HG03103 (cell line): ENCODE data around the gene FLNB.

Experiments
- ATAC-seq: cut with Tn5 transposase; IDR thresholded peaks from one replicate; pipeline ENCODE4 v1.9.1; 2021; ENCODE audit warnings: low read depth; ENCODE audit not compliant: unreplicated experiment

FLNB gene

GRCh38 chr3:58005669-58006068, 2.6 kb upstream of the FLNB start:
- no peak for ATAC-seq

- ATAC-seq = no peak
Measured at GRCh38 chr3:58006661-58007060, 1.6 kb upstream of the FLNB start.

GRCh38 chr3:58009026-58009748, 965 bp downstream of the FLNB start:
- no peak for ATAC-seq

GRCh38 chr3:58009749-58010535, 1.7 kb downstream of the FLNB start:
- no peak for ATAC-seq

- no peak for ATAC-seq
Measured at GRCh38 chr3:58010562-58010961, 2.3 kb downstream of the FLNB start.

- no peak for ATAC-seq
Measured at GRCh38 chr3:58011580-58011979, 3.4 kb downstream of the FLNB start.

GRCh38 chr3:58012302-58012701, 4.1 kb downstream of the FLNB start:
- no peak for ATAC-seq

GRCh38 chr3:58013099-58013498, 4.9 kb downstream of the FLNB start:
- no peak for ATAC-seq

GRCh38 chr3:58013973-58014649, 5.9 kb downstream of the FLNB start:
- no peak for ATAC-seq

- no peak for ATAC-seq
Measured at GRCh38 chr3:58015520-58015915, 7.3 kb downstream of the FLNB start.

GRCh38 chr3:58016710-58017109, 8.5 kb downstream of the FLNB start:
- ATAC-seq = no peak

GRCh38 chr3:58018892-58019742, 10.9 kb downstream of the FLNB start:
- ATAC-seq = no peak

- ATAC-seq = no peak
Measured at GRCh38 chr3:58020783-58021071, 12.5 kb downstream of the FLNB start.

- ATAC-seq = no peak
Measured at GRCh38 chr3:58021072-58021959, 13.1 kb downstream of the FLNB start.

- no peak for ATAC-seq
Measured at GRCh38 chr3:58021962-58022361, 13.7 kb downstream of the FLNB start.

GRCh38 chr3:58022490-58022889, 14.3 kb downstream of the FLNB start:
- ATAC-seq = no peak

GRCh38 chr3:58023531-58023930, 15.3 kb downstream of the FLNB start:
- ATAC-seq = no peak

GRCh38 chr3:58025406-58025805, 17.2 kb downstream of the FLNB start:
- no peak for ATAC-seq

GRCh38 chr3:58025837-58026569, 17.8 kb downstream of the FLNB start:
- no peak for ATAC-seq
